Stimulated activated CD8-positive, alpha-beta memory T cell treated with anti-CD3 and anti-CD28 coated beads, Interleukin-12 subunit alpha, Interleukin-12 subunit beta, amount 100 ng/mL, for 24 hours (primary cell): ENCODE results near the gene MRPS34.

ENCODE experiments used
- DNase-seq: peaks from one replicate; pipeline ENCODE4 v3.0.0-alpha.2; 2020; ENCODE audit errors: extremely low read depth

The MRPS34 gene

DNA sequence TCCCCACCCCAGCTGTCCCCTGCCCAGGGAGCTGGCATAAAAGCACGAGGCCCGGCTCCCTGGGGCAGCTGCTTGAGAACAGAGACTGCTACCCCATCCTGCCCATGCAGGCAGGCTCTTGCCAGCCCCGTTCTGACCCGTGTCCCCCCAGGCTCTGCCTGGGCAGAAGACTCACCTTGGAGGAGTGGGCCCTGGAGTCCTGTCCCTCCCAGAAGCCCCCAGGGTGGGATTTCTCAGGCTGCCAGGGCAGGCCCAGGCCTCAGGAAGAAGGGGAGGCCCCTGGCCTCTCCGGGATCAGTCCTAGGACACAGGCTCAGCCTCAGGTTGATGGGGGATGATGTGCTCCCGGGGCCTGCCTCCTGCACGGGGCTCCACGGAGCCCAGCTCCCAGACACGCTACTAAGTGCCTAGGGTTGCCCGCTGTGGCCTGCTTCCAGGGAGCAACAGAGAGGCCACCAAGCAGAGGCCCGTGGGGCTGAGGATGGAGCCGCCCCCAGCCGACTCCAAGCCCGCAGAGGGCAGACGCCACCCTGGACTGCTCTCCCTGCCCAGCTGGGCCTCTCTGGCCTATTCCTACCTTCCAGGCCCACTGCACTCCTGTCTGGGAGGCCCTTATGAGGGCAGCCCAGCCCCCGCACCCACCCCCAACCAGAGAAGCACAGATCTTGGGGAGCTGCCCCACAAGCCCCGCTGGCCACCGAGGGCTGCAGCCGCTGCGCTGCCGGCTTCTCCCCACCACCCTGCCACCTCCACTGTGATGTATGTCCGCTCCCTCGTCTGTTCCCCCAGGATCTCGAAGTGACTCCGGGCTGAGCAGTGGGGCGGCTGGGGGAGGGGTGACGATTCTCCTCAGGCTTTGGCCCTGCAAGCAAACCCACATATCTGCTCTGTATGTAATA, 3.3 kb downstream of the MRPS34 start:
- DNase-seq: no peak

DNA sequence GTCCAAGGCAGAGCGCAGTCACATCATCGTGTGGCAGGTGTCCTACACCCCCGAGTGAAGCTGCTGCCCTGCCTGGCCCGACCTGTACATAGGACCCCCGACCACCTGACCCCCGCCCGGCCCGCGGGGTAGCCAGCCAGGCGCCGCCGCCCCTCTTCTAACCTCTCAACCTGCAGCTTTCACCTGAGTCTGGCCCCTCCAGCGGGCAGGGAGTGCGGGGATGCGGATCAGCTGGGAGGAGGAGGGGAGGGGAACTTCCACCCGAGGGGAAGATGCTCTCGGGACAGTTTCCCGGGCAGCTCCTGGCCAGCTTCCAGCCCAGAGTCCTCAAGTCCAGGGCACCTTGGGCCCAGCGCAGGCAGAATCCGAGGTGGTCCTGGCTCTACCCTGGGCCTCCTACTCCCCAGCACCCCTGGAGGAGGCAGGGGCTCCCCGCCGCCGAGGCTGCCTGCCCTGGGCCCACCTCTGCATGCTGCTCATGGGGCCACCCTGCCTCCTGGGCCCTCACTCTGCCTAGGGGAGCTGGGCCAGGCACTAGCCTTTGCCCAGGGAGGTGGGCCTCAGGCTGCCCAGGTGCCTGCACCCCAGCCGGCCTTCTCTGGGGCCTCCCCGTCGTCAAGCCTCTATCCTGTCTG, 4.0 kb downstream of the MRPS34 start:
- DNase-seq: no peak

DNA sequence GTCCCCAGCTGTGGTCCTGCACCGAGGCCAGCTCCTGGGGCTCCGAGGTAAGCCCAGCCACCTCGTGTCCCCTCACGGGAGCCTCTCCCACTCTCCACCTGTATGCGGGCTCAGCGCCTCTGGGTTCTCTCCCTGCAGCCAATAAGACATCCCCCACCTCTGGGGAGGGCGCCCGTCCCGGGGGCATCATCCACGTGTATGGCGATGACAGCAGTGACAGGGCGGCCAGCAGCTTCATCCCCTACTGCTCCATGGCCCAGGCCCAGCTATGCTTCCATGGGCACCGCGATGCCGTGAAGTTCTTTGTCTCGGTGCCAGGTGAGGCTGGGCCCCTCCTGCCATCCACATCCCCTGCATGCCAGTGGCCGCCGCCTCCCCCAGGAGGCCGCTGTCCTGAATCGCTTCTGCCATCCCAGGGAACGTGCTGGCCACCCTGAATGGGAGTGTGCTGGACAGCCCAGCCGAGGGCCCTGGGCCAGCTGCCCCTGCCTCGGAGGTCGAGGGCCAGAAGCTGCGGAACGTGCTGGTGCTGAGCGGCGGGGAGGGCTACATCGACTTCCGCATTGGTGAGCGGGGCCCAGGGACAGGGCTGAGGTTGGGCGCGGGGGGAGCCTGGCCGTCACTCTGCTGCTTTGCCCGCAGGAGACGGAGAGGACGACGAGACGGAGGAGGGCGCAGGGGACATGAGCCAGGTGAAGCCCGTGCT, 4.7 kb downstream of the MRPS34 start:
- DNase-seq: no peak

DNA sequence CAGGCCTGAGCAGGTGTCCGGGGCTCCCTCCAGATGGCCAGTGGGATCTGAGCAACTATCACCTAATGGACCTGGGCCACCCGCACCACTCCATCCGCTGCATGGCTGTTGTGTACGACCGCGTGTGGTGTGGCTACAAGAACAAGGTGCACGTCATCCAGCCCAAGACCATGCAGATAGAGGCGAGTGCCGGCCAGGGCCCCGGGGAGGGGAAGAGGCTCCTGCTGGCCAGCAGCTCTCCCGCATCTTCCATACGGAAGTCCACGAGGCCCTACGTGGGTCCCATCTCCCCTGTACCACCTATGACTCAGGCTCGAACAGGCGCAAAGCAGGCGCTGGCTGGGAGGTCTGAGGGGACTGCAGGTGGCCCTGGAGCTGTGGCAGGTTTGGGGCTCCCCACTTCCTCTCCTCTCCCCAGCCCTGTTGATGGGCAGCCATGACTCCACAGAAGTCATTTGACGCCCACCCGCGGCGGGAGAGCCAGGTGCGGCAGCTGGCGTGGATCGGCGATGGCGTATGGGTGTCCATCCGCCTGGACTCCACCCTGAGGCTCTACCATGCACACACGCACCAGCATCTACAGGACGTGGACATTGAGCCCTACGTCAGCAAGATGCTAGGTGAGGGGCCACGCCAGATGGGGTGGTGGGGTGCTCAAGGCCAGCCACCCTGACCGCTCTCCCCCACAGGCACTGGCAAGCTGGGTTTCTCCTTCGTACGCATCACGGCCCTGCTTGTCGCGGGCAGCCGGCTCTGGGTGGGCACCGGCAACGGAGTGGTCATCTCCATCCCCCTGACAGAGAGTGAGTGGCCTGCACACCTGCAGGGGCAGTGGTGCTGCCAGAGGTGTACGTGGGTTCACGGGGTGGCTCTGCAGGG, 5.6 kb downstream of the MRPS34 start:
- no peak for DNase-seq

DNA sequence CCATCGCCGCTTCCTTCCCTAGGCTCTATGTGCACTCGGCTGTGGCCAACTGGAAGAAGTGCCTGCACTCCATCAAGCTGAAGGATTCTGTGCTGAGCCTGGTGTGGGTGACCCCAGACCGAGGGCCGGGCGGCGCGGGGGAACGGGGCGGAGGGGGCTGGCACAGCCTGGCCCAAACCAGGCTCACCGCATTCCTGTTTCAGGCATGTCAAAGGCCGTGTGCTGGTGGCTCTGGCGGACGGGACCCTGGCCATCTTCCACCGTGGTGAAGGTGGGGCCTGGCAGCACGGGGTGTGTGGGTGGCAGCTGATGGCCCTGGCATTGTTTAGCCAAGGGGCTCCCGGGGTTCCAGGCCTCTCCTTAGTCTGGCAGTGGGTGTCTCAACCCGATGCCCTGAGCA, 6.2 kb downstream of the MRPS34 start:
- DNase-seq: no peak

DNA sequence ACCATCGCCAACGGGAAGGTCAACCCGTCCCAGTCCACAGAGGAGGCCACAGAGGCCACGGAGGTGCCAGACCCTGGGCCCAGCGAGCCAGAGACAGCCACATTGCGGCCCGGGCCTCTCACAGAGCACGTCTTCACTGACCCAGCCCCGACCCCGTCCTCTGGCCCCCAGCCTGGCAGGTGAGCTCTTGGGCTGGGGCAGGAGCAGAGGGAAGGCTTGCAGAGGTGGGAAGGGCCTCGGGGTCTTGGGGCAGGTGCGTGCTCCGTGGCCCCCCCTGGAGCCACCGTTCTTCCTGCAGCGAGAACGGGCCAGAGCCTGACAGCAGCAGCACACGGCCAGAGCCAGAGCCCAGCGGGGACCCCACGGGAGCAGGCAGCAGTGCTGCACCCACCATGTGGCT, 6.7 kb downstream of the MRPS34 start:
- no peak for DNase-seq

DNA sequence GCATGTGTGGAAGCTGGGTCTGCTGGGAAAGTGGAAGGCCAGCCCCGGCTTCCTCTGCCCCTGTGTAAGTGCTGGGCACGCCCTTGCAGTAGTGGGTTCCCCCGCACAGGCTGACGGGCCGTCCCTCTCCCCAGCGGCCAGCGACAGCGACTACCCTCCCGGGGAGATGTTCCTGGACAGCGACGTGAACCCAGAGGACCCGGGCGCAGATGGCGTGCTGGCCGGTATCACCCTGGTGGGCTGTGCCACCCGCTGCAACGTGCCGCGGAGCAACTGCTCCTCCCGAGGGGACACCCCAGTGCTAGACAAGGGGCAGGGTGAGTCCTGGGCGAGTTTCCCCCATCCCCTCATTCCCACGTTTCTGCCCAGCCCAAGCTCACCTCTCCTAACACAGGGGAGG, 7.1 kb downstream of the MRPS34 start:
- no peak for DNase-seq

DNA sequence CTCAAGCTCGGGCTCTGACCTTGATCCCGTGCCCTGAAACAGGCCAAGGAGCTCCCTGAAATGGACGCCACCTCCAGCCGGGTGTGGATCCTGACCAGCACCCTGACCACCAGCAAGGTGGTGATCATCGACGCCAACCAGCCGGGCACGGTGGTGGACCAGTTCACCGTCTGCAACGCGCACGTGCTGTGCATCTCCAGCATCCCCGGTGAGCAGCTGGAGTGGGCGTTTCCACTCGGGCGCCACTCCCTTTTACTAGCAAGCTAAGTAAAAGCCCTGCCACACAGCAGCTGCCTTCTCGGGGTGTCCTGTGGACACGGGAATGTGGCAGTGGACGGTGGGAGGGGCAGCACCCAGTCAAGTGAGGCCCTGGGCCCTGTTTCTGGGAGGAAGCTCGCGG, 8.0 kb downstream of the MRPS34 start:
- DNase-seq: no peak

DNA sequence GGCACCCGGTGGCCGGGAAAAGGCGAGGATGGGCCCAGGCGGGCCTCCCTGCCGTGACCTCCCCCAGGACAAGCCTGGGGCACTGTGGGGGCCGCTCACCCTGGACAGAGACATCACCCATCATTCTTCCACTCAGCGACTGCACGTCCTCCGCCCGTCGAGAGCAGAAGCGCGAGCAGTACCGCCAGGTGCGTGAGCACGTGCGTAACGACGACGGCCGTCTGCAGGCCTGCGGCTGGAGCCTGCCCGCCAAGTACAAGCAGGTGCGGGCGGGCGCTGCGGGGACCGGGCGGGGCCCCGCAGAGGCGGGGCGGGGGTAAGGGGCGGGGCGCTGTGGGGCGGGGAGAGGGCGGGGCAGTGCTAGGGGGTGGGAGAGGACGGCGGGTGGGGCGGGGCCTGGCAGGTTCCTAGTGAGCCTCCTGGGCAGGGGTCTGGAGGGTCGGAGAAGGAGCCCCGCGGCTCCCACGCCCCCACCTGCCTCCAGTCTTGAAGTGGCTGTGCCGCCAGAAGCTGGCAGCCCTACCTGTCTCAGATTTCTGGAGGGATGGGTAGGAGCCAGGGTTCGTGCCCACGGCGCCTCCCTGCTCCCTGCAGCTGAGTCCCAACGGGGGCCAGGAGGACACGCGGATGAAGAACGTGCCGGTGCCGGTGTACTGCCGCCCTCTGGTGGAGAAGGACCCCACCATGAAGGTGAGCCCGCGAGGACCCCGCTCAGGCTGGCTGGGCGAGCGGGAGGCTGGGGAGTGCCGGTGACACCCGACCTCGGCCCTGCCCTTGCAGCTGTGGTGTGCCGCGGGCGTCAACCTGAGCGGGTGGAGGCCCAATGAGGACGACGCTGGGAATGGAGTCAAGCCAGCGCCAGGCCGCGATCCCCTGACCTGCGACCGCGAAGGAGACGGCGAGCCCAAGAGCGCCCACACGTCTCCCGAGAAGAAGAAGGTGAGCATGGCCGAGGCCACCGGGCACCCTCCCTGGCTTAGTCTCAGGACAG, 9.1 kb downstream of the MRPS34 start:
- no peak for DNase-seq

DNA sequence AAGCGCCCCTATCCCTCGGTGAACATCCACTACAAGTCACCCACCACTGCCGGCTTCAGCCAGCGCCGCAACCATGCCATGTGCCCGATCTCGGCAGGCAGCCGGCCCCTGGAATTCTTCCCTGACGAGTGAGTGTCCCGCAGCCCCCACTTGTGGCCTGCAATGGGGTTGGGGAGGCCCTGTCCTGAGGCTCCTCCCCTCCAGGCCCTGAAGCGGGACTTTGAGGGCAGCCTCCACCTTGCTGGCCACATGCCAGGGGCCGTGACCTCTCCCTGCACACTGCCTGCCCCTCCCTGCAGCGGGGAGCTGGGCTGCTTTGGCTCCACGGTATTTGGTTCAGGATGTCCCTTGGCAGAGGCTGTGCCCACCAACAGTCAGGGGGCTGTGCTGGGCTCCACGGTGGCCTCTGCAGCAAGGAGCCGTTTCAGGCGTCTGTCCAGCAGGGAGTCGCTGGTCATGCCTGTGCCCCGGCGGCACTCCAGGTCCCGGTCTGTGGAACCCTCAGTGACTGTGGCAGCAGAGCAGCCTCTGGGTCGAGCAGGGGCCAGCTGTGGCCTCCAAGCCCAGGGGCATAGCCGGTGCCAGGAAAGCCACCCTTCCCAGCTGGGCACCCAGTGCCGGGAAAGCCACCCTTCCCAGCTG, 9.9 kb downstream of the MRPS34 start:
- no peak for DNase-seq

DNA sequence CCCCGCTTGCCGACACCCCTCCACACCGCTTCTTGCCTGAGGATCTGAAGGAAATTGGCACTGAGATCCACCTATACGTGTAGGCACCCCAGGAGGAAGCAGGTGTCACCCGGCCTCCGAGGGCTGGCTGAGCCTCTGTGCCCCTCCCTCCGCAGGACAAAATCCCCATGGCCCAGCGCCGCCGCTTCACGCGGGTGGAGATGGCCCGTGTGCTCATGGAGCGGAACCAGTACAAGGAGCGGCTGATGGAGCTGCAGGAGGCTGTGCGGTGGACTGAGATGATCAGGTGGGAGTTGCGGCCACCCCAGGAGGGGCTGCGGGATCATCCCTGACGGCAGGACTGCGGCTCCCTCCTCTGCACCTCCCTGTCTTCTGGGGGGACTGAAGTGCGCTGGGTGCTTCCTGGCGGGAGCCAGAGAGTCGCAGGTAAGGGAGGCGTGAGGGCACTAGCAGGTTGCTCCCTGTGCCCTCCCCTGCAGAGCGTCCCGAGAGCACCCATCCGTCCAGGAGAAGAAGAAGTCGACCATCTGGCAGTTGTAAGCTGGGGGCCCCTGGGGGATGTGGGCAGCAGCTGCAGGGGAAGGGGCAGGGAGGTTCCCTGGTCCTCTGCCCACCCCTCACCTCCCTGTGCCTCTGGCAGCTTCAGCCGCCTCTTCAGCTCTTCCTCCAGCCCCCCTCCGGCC, 10.6 kb downstream of the MRPS34 start:
- no peak for DNase-seq

DNA sequence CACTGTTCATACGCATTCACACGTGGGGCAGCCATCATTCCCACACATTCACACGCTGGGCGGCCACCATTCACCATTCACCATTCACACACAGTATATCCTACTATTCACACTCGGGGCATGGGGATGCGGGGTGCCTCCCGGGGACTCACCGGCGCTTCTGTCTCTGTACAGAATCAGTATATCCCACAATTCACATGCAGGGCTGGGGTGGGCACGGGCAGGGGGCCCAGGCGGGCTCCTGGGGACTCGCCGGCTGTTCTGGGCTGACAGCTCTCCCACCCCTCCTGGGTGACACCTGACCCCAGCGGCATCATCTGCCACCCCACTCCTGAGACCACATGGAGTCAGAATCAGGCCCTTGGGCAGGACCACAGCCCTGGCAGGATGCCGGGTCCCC, 11.2 kb downstream of the MRPS34 start:
- no peak for DNase-seq

DNA sequence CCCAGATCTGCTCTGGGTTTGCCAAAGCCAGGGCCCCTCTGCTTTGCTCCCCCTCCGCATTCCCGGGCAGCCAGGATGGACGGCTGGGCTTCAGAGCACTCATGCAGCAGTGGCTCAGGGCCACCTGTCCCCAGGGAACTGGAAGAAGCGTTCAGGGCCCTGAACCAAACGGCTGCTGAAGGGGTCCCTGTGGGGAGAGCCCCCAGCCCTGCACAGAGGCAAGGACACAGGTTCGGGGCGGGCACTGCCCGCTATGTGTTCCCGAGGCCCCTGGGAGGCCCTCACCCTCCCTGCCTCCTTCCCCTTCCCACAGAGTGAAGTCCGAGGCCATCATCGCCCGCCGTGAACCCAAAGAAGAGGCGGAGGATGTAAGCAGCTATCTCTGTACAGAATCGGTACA, 12.0 kb downstream of the MRPS34 start:
- no peak for DNase-seq

DNA sequence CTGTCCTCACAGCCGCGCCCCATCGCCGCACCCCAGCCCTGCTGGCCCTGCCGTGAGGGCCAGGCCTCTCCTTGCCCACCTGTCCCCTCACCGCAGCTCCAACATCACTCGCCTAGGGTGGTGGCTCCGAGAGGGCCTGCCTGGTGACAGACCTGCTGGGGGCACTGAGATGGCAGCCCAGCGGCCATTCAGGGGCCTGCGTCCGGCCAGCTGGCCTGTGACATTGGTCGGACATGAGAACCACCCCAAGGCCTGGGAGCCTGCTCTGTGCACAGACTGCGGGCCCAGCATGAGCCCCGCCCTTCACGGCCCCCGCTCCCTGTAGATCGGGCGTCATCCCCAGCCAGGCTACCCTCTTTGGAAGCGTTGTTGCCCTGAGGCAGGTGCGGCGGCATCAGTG, 13.4 kb downstream of the MRPS34 start:
- DNase-seq: no peak

DNA sequence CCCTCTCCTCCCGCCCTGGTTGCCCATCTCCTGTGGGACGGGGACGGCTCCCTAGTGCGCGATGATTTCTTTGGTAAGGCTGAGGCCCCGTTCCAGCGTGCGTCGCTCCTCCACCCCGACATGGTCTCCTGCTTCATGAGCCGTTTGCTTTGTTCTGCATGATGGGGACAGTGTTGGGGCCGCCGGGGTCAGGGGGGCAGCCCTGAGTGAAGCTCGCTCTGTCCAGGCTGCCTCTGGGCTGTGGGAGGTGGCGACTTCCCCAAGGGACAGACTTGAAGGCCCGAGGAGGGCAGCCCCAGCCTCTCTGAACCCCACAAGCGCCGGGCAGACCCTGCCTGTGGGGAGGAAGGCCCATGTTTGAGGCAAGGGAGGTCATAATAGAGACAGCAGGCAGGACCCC, 14.0 kb downstream of the MRPS34 start:
- no peak for DNase-seq

DNA sequence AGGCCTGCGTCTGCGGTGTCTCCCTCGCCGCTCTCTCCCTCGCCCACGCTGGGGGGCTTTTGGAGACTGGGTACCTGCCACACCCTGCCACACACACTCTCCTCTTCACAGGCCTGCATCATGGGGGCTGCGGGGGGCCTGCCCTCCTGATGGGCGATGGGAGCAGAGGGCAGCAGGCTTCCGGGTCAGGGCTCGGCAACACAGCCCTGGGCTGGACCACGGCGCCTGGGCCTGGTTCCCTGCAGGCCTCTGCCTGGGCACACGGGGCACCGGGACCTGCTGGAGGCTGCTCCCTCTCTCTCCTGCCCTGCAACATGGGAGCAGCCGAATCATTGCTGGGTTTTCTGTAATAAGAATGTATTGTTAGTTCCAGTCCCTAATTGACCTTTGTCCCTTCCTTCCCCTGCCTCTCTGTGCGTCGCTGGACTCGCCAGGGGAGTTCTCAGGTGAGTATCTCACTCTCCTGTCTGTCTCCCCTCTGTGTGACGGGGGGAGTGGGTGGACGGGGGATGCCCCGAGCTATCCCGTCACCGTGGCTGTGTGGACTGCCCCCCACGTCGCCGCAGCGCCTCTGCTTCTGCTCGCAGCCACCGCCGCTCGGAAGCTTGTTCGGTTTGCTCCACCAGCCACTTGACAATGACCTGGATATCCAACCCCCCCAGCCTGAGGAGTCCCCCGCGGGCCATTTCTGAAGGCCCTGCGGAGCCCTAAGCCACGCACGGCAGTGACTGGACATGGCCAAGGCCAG, 15.0 kb downstream of the MRPS34 start:
- no peak for DNase-seq

DNA sequence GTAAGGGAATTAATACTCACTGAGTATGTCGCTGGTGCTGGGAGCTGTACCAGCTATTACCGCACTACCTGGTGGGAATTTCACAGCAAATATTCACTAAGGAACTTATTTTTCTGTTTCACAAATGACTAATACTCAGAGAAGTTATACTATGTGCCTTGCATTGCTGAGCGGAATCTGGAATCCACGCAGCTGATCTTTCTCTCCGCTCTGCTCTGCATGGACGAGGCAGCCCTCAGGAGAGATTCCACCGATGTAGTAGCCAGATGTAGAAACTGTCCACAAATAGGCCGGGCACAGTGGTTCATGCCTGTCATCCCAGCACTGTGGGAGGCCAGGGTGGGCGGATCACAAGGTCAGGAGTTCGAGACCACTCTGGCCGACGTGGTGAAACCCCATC, 18.7 kb downstream of the MRPS34 start:
- no peak for DNase-seq

DNA sequence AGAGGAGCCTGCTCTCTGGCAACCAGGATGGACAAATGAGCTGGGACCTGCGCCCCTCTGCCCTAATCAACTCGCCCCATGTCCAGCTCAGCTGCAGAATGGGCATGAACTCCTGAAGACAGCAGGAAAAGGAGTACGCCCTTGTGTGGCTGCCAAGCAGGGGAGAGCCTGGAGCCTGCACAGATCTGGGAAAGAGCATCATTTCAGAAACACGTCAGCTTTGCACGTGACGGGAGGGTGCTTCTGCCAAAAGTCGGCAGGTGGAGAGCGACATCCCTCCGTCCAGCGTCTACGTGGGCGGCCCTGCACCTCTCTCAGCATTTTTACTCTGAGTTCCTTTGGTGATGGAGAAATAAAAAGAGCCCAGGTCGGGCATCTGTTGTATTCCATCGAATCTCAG, 20.1 kb downstream of the MRPS34 start:
- no peak for DNase-seq

DNA sequence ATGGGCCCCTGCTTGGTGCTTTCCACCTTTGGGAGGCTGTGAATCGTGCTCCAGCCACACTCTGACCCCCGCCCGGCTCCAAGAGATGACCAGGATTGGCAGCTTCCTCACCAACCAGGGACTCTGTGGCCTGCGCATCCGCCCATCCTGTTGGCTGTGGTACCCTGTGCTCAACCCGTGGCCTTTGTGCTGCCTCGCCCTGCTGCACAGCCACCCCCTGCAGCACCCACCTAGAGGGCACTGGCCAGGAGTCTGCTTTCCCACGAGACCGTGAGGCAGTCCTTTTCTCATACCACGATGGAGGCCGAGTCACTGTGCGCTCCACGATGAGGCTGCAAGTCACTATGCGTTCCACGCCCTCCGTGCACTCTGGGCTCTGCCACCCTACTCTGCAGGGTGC, 21.0 kb downstream of the MRPS34 start:
- DNase-seq: no peak
